GM12878 (cell line): Measurements from ENCODE around the gene TMEM61. TPM values are rescaled to one million over a fixed set of nuclear protein-coding genes. Genes with fewer than 3 reads are reported as not detected.

Source experiments
- ATAC-seq: fragments of 200-7000 bp; cut with Tn5 transposase; 3 replicates; pipeline ENCODE4 v1.9.1; 2020; ENCODE audit warnings: mild to moderate bottlenecking, moderate library complexity
- BruUV-seq: library from RNA; stranded (reverse); fragments of 400-500 nt; replicated peaks from 2 replicates; lab custom pipeline; 2021; lab: Mats Ljungman, UMichigan
- CTCF ChIA-PET: fragments of 300-600 bp; sonication (Branson Sonifier 250); formaldehyde crosslinking; extraction: SDS; loops from one replicate; lab custom pipeline; 2021; ENCODE audit warnings: inconsistent platforms; lab: Yijun Ruan, JAX
- POLR2A ChIA-PET: fragments of 350-600 bp; formaldehyde crosslinking; extraction: SDS; loops from one replicate; lab custom pipeline; 2021; ENCODE audit warnings: inconsistent platforms; lab: Charles Lee
- RAD21 ChIA-PET: fragments of 300-600 bp; sonication (Branson Sonifier 250); formaldehyde crosslinking; loops from one replicate; lab custom pipeline; 2023; ENCODE audit warnings: antibody characterized with exemption; ENCODE audit not compliant: unreplicated experiment; lab: Charles Lee
- SMC1A ChIA-PET: fragments of 300-600 bp; sonication (Branson Sonifier 250); formaldehyde crosslinking; loops from one replicate; lab custom pipeline; 2023; ENCODE audit not compliant: unreplicated experiment, uncharacterized antibody; lab: Charles Lee
- DNase-seq: peaks from one replicate; pipeline ENCODE4 v3.0.0-alpha.2; 2011; ENCODE audit warnings: low read depth, low spot score
- FAIRE-seq: peaks from 3 replicates; lab custom pipeline; 2011; peaks lifted over from hg19 to GRCh38; lab: Jason Lieb, UNC
- H2AFZ ChIP-seq: 2 replicates; pipeline ENCODE4 v1.6.0; 2011; ENCODE audit warnings: low read depth, low read length, control low read depth; ENCODE audit not compliant: control insufficient read depth
- H3K27ac ChIP-seq: 2 replicates; pipeline ENCODE4 v1.5.1; 2011; ENCODE audit warnings: control low read depth; ENCODE audit not compliant: control insufficient read depth, insufficient read depth
- H3K27me3 ChIP-seq, 2 experiments: replicated peaks in 1 of 2; 2 replicates each; pipeline versions ENCODE4 v1.6.0 to v1.6.1; 2011; ENCODE audit warnings: low read length in 1 of 2; ENCODE audit not compliant: control insufficient read depth in 2 of 2, insufficient read depth in 2 of 2
- H3K36me3 ChIP-seq, 2 experiments: 2 replicates each; pipeline ENCODE4 v1.5.1; 2011; ENCODE audit warnings: low read length in 1 of 2; ENCODE audit not compliant: control insufficient read depth in 2 of 2, insufficient read depth in 2 of 2
- H3K4me1 ChIP-seq: 2 replicates; pipeline ENCODE4 v1.6.1; 2011; ENCODE audit warnings: mild to moderate bottlenecking, low read length, moderate library complexity, mixed read lengths; ENCODE audit not compliant: control insufficient read depth, insufficient read depth
- H3K4me2 ChIP-seq: 2 replicates; pipeline ENCODE4 v1.6.0; 2011; ENCODE audit warnings: control low read depth; ENCODE audit not compliant: control insufficient read depth, insufficient read depth
- H3K4me3 ChIP-seq: fragments of 200-600 bp; sonication (generic); 2 replicates; pipeline ENCODE4 v1.5.1; 2016
- H3K79me2 ChIP-seq: 2 replicates; pipeline ENCODE4 v1.6.0; 2011; ENCODE audit warnings: low read length; ENCODE audit not compliant: control insufficient read depth, insufficient read depth
- H3K9ac ChIP-seq: 2 replicates; pipeline ENCODE4 v1.8.0; 2011; ENCODE audit warnings: low read length, control low read depth, mixed read lengths; ENCODE audit not compliant: control insufficient read depth, insufficient read depth
- H3K9me3 ChIP-seq: replicated peaks from 3 replicates; pipeline ENCODE4 v1.5.1; 2011; ENCODE audit warnings: mild to moderate bottlenecking, low read length; ENCODE audit not compliant: control insufficient read depth, insufficient read depth
- H4K20me1 ChIP-seq: 2 replicates; pipeline ENCODE4 v1.6.0; 2011; ENCODE audit not compliant: control insufficient read depth, insufficient read depth
- HSF1 ChIP-seq: fragments of 150-350 bp; IDR thresholded peaks from 2 replicates; pipeline ENCODE4 v1.6.1; 2014; ENCODE audit warnings: mild to moderate bottlenecking, low read depth, low read length
- IKZF1 ChIP-seq: fragments of 450-650 bp; conservative IDR thresholded peaks from 2 replicates; pipeline ENCODE4 v1.6.1; 2017; ENCODE audit warnings: antibody characterized with exemption, mild to moderate bottlenecking
- WGBS: methylation state at CpG from one replicate; pipeline ENCODE4 v1.1.6; 2016; ENCODE audit warnings: low lambda C conversion rate; ENCODE audit not compliant: insufficient replicate concordance, insufficient coverage; ENCODE audit errors: missing lambda C conversion rate; 5-methylcytosine and 5-hydroxymethylcytosine counted together
- in situ Hi-C: fragments of 300-500 bp; cut with MboI; formaldehyde crosslinking; loops from 9 replicates; pipeline ENCODE4 v1.14.3; 2018; ENCODE audit warnings: mixed read lengths
- intact Hi-C: fragments of 100-400 bp; cut with micrococcal nuclease; formaldehyde crosslinking; loops from one replicate; pipeline ENCODE4 v1.14.2; 2022; ENCODE audit not compliant: unreplicated experiment
- polyA plus RNA-seq, 11 experiments: library from polyadenylated mRNA; depleted of rRNA in 4 of 11; unstranded in 6 of 11; stranded (reverse) in 5 of 11; fragments of >200 nt; fragmentation: Nextera tagmentation in 4 of 11; fragmentation: Illumina TruSeq in 1 of 11; extraction: Ambion mirVana in 4 of 11; extraction: Trizol in 1 of 11; gene quantifications; 1 replicate in 1 of 11; 2 replicates in 10 of 11; pipeline versions ENCODE4 v1.2.1 to v1.2.3, GENCODE V29; 2011 to 2016; ENCODE audit warnings: inconsistent platforms in 2 of 11, missing spikeins in 2 of 11, low read depth in 1 of 11
- total RNA-seq, 4 experiments: library from RNA; depleted of rRNA in 3 of 4; stranded (reverse); fragments of >200 nt in 3 of 4; fragmentation: Illumina TruSeq in 1 of 4; extraction: Trizol in 1 of 4; gene quantifications; 2 replicates each; pipeline versions ENCODE4 v1.2.1 to v1.2.3, GENCODE V29; 2013 to 2021
- TF ChIP-seq, protein P1 (sequence below): fragments of 450-650 bp; formaldehyde crosslinking; IDR thresholded peaks from 2 replicates; pipeline ENCODE4 v1.4.0; 2022; ENCODE audit warnings: mild to moderate bottlenecking, moderate library complexity

The TMEM61 gene
- total and polyA plus RNA-seq, 10 of the 15 experiments (the other 5 are each of a cell fraction or from before 2014, with no cell fraction given): not detected

DNA sequence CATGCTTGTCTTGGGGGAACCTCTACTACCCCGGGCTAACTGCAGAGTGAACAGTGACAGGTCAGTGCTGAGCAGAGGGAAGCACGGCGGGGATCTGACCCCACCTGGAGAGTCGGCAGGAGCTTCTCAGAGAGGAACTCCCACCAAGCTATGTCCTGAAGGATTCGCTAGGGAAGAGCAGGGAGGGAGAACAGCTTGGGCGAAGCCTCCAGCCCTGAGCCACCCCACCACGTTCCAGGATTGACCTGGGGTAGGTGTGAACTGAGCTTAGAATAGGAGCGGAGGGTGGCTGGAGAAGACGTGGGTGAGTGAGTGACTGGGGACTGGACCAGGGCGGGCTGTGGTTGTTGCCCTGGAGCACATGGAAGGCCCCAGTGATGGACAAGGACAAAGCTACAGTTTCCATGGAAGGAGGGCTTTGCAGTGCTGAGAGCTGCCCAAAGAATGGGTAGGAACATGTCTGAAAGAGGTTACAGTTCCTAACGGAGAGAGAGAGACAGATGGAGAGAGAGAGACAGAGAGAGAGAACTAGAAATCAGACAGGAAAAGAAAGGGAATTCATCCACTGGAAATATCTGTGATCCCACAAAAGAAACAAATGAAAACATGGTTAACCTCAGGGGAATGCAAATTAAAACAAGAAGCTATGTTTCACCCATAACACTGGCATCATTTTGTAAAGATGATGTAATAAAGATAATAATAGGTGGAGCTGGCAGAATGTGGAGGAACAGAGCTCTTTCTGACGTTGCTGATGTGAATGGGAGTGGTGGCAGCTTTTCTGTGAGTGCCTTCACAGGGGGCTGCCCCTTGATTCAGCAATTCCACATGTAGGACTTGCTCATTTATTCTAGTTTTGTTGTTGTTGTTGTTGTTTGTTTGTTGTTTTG, 35.5 kb downstream of the TMEM61 start (continued):
- TF ChIP-seq, protein P1, sequence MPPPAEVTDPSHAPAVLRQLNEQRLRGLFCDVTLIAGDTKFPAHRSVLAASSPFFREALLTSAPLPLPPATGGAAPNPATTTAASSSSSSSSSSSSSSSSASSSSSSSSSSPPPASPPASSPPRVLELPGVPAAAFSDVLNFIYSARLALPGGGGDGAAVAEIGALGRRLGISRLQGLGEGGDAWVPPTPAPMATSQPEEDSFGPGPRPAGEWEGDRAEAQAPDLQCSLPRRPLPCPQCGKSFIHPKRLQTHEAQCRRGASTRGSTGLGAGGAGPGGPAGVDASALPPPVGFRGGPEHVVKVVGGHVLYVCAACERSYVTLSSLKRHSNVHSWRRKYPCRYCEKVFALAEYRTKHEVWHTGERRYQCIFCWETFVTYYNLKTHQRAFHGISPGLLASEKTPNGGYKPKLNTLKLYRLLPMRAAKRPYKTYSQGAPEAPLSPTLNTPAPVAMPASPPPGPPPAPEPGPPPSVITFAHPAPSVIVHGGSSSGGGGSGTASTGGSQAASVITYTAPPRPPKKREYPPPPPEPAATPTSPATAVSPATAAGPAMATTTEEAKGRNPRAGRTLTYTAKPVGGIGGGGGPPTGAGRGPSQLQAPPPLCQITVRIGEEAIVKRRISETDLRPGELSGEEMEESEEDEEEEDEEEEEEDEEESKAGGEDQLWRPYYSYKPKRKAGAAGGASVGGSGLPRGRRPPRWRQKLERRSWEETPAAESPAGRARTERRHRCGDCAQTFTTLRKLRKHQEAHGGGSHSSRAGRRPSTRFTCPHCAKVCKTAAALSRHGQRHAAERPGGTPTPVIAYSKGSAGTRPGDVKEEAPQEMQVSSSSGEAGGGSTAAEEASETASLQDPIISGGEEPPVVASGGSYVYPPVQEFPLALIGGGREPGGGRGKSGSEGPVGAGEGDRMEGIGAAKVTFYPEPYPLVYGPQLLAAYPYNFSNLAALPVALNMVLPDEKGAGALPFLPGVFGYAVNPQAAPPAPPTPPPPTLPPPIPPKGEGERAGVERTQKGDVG (CRISPR knock-in tag): no peak
- no peak for TF ChIP-seq IKZF1

GRCh38 chr1:55018395-55018794, 38.0 kb downstream of the TMEM61 start:
- Histone ChIP-seq H3K36me3 (no peaks in the 10 kb centered on the region), H3K79me2 (no peaks in the 10 kb centered on the region), H3K4me2 (no peak overlapping the region), H3K9me3 (no peaks in the 10 kb centered on the region), H3K4me1 (no peaks in the 10 kb centered on the region), H3K4me3 (no peak overlapping the region), H2AFZ (no peak overlapping the region), H3K27me3 (peaks cover 0 to 4% of the 10 kb centered on the region in 2 experiments; a peak in 2 of 4 replicates), H4K20me1 (no peaks in the 10 kb centered on the region), H3K27ac (no peak overlapping the region), H3K9ac (no peak overlapping the region)
- CTCF ChIA-PET: interaction anchor here (0.6 to 14.2 kb wide), 2 partner anchors 71 to 730 kb away, joined by 4 to 218 read pairs; no protein-coding TSS in a partner anchor
- SMC1A ChIA-PET: no interaction called here
- FAIRE-seq (no peak), DNase-seq (no peak), ATAC-seq (no peak)
- POLR2A ChIA-PET: no interaction called here
- intact Hi-C loops (no loop called here), in situ Hi-C loops (no loop called here)
- RAD21 ChIA-PET: interaction anchor here (1.7 kb wide), 1 partner anchor 73 kb away, joined by 3 read pairs; no protein-coding TSS in a partner anchor
- no peak for TF ChIP-seq HSF1
- 30% methylated on average over 9 of the region's 9 CpGs for whole genome bisulfite sequencing
- BruUV-seq: no TSS peak
